Measurements from ENCODE around the gene TEAD4. TPM values are rescaled to one million over a fixed set of nuclear protein-coding genes. Genes with fewer than 3 reads are reported as not detected.

TEAD4 gene
- total and polyA plus RNA-seq, 2 experiments from 2014 or later: 68.1 to 145 TPM

- DNase-seq (ENCODE audit: low spot score): no peak
- Histone ChIP-seq H2AFZ (no peak overlapping the region), H3K36me3 (ENCODE audit: insufficient read depth) (peaks cover 5% of the 10 kb centered on the region; the same call in 1 of the 2 replicates), H3K27ac (ENCODE audit: low read depth) (peak overlapping the region; percentile 42), H3K4me3 (no peak overlapping the region), H3K27me3 (ENCODE audit: insufficient read depth) (no peaks in the 10 kb centered on the region), H3F3A (replicated peaks; ENCODE audit: low read depth) (0 out of 2 replicates have a peak, but pooled peaks cover 20% of the 10 kb centered on the region), H3K79me2 (replicated peaks; ENCODE audit: insufficient read depth) (peaks cover 100% of the 10 kb centered on the region), H4K20me1 (replicated peaks; ENCODE audit: insufficient read depth) (peaks cover 55% of the 10 kb centered on the region), H3K4me2 (no peak overlapping the region), H3K9me2 (ENCODE audit: insufficient read depth) (no peaks in the 10 kb centered on the region), H3K4me1 (ENCODE audit: insufficient read depth) (peaks cover 43% of the 10 kb centered on the region)
- TF ChIP-seq ZNF114 (CRISPR knock-in tag; IDR thresholded peaks at IDR 0.05) (no peak), ZNF331 (CRISPR knock-in tag; IDR thresholded peaks at IDR 0.05; ENCODE audit: low read depth) (no peak), ZNF462 (CRISPR knock-in tag; IDR thresholded peaks at IDR 0.05) (no peak), REST (IDR thresholded peaks at IDR 0.05; ENCODE audit: unreplicated experiment) (no peak), EZH2 (IDR thresholded peaks at IDR 0.05; ENCODE audit: low read depth, unreplicated experiment) (no peak), JUNB (IDR thresholded peaks at IDR 0.05; ENCODE audit: unreplicated experiment) (no peak), EZH2phosphoT487 (IDR thresholded peaks at IDR 0.05; ENCODE audit: unreplicated experiment) (no peak), POLR2AphosphoS5 (IDR thresholded peaks at IDR 0.05; ENCODE audit: low read depth) (no peak), STAT1 (IDR thresholded peaks at IDR 0.05; ENCODE audit: unreplicated experiment) (no peak), ETS1 (IDR thresholded peaks at IDR 0.05) (no peak), CREB1 (CRISPR knock-in tag; IDR thresholded peaks at IDR 0.05; ENCODE audit: low read depth) (no peak), CTCF (conservative IDR thresholded peaks at IDR 0.05; ENCODE audit: low read depth in 2 of 2) (no peak), NANOG (IDR thresholded peaks at IDR 0.05; ENCODE audit: borderline replicate concordance) (no peak)
- H3K27me3 Mint-ChIP-seq (ENCODE audit: insufficient read depth, low read depth, poor library complexity): peaks cover 20% of the 10 kb centered on the region
- no peaks in the 10 kb centered on the region; the same call in 2 of the 3 replicates for H3K9me3 Mint-ChIP-seq
- no peak; the same call in 2 of the 3 replicates for ATAC-seq
- H3K4me3 Mint-ChIP-seq: no peak overlapping the region; the same call in 2 of the 3 replicates
- 0 out of 2 replicates have a peak overlapping the region, but pooled peaks have one; percentile 41 for H3K27ac Mint-ChIP-seq
- peaks cover 36% of the 10 kb centered on the region for H3K36me3 Mint-ChIP-seq (ENCODE audit: low read depth)
- peaks cover 52% of the 10 kb centered on the region for H3K4me1 Mint-ChIP-seq
These were observed 18.6 kb downstream of the TEAD4 start for GRCh38 chr12:2977776-2978175.
